Endothelial cell of umbilical vein (primary cell): ENCODE results near the gene FSTL3. TPM values are rescaled to one million over a fixed set of nuclear protein-coding genes. Genes with fewer than 3 reads are reported as not detected.

Experiments
- BruUV-seq: library from RNA; stranded (reverse); fragments of 400-500 nt; replicated peaks from 2 replicates; lab custom pipeline; 2021; lab: Mats Ljungman, UMichigan
- CTCF ChIA-PET: fragments of 300-600, 350-600 bp; sonication (Branson Sonifier 250); formaldehyde crosslinking; loops from one replicate; lab custom pipeline; 2021; ENCODE audit warnings: antibody characterized with exemption, inconsistent platforms; lab: Charles Lee
- POLR2A ChIA-PET: fragments of 300-600, 350-600 bp; sonication (Branson Sonifier 250); formaldehyde crosslinking; loops from one replicate; lab custom pipeline; 2021; ENCODE audit warnings: antibody characterized with exemption, inconsistent platforms; lab: Charles Lee
- DNase-seq: peaks from one replicate; pipeline ENCODE4 v3.0.0-alpha.2; 2011; ENCODE audit warnings: low read depth, low spot score
- FAIRE-seq: peaks from 2 replicates; lab custom pipeline; 2011; peaks lifted over from hg19 to GRCh38; lab: Jason Lieb, UNC
- H2AFZ ChIP-seq: 2 replicates; pipeline ENCODE4 v1.6.0; 2012; ENCODE audit warnings: low read depth, low read length, control low read depth, inconsistent platforms
- H3K27ac ChIP-seq: 2 replicates; pipeline ENCODE4 v1.5.1; 2011; ENCODE audit warnings: low read depth, mild to moderate bottlenecking, control low read depth, low read length, moderate library complexity; ENCODE audit not compliant: insufficient read depth
- H3K27me3 ChIP-seq, 2 experiments: 2 replicates each; pipeline versions ENCODE4 v1.6.0 to v1.6.1; 2011; ENCODE audit warnings: low read length in 2 of 2, mixed read lengths in 1 of 2; ENCODE audit not compliant: control insufficient read depth in 2 of 2, insufficient read depth in 2 of 2
- H3K36me3 ChIP-seq, 2 experiments: 2 replicates in 1 of 2; 3 replicates in 1 of 2; pipeline ENCODE4 v1.5.1; 2011; ENCODE audit warnings: low read length in 2 of 2, mild to moderate bottlenecking in 1 of 2, moderate library complexity in 1 of 2; ENCODE audit not compliant: control insufficient read depth in 2 of 2, insufficient read depth in 2 of 2; ENCODE audit errors: extremely low read depth in 1 of 2
- H3K4me1 ChIP-seq: 3 replicates; pipeline ENCODE4 v1.5.1; 2011; ENCODE audit warnings: mild to moderate bottlenecking, low read length; ENCODE audit not compliant: control insufficient read depth, insufficient read depth; ENCODE audit errors: extremely low read depth
- H3K4me2 ChIP-seq: 2 replicates; pipeline ENCODE4 v1.6.1; 2011; ENCODE audit warnings: low read length, control low read depth, mixed read lengths; ENCODE audit not compliant: insufficient read depth
- H3K4me3 ChIP-seq, 3 experiments: fragments of 200-600 bp in 1 of 3; sonication (generic), shearing (Covaris generic) in 1 of 3; replicated peaks in 1 of 3; 2 replicates each; pipeline ENCODE4 v1.5.1; 2011 to 2016; ENCODE audit warnings: control low read depth in 3 of 3, low read length in 3 of 3, mild to moderate bottlenecking in 2 of 3, inconsistent platforms in 1 of 3, low read depth in 1 of 3, moderate library complexity in 1 of 3; ENCODE audit not compliant: insufficient read depth in 1 of 3
- H3K79me2 ChIP-seq: 2 replicates; pipeline ENCODE4 v1.6.0; 2012; ENCODE audit warnings: low read length, inconsistent platforms; ENCODE audit not compliant: control insufficient read depth, insufficient read depth
- H3K9ac ChIP-seq: replicated peaks from 2 replicates; pipeline ENCODE3; 2011; ENCODE audit warnings: low read length, control low read depth; ENCODE audit not compliant: insufficient read depth; ENCODE audit errors: extremely low read depth
- H3K9me1 ChIP-seq: replicated peaks from 3 replicates; pipeline ENCODE4 v1.6.0; 2011; ENCODE audit warnings: mild to moderate bottlenecking, low read length; ENCODE audit not compliant: control insufficient read depth, insufficient read depth; ENCODE audit errors: extremely low read depth
- H3K9me3 ChIP-seq: replicated peaks from 2 replicates; pipeline ENCODE4 v1.5.1; 2012; ENCODE audit warnings: low read length, inconsistent platforms; ENCODE audit not compliant: control insufficient read depth, insufficient read depth
- H4K20me1 ChIP-seq: replicated peaks from 2 replicates; pipeline ENCODE3; 2011; ENCODE audit warnings: mild to moderate bottlenecking, low read length; ENCODE audit not compliant: control insufficient read depth, insufficient read depth; ENCODE audit errors: extremely low read depth
- EZH2 ChIP-seq: IDR thresholded peaks from 2 replicates; pipeline ENCODE4 v1.6.1; 2012; ENCODE audit warnings: borderline replicate concordance, low read depth, mild to moderate bottlenecking, moderate library complexity, low read length, inconsistent platforms; ENCODE audit not compliant: severe bottlenecking
- FOS ChIP-seq: IDR thresholded peaks from 2 replicates; pipeline ENCODE4 v1.6.1; 2011; ENCODE audit warnings: mild to moderate bottlenecking, low read length, moderate library complexity, borderline replicate concordance; ENCODE audit not compliant: insufficient read depth
- JUN ChIP-seq: IDR thresholded peaks from 2 replicates; pipeline ENCODE4 v1.6.1; 2011; ENCODE audit warnings: borderline replicate concordance, low read depth; ENCODE audit not compliant: insufficient read length, insufficient read depth
- MYC ChIP-seq: IDR thresholded peaks from one replicate; pipeline ENCODE4 v1.6.1; 2011; ENCODE audit warnings: mild to moderate bottlenecking, low read depth, low read length
- POLR2A ChIP-seq: IDR thresholded peaks from 2 replicates; pipeline ENCODE4 v1.6.1; 2012; ENCODE audit warnings: low read depth, mild to moderate bottlenecking, control low read depth, low read length
- dilution Hi-C: fragments of 300-500 bp; cut with MboI; formaldehyde crosslinking; loops from one replicate; pipeline ENCODE4 v1.15.0; 2019; ENCODE audit warnings: low sequenced_read_pairs; ENCODE audit not compliant: extremely low pct_ligation_motif_present
- intact Hi-C: fragments of 100-400 bp; cut with micrococcal nuclease; formaldehyde crosslinking; loops from one replicate; pipeline ENCODE4 v1.10.0; 2022
- polyA plus RNA-seq, 4 experiments: library from polyadenylated mRNA; depleted of rRNA in 3 of 4; stranded (reverse) in 3 of 4; unstranded in 1 of 4; fragments of >200 nt; gene quantifications; 2 replicates each; pipeline versions ENCODE4 v1.2.1 to v1.2.3, GENCODE V29; 2011 to 2012; ENCODE audit warnings: missing spikeins in 1 of 4
- total RNA-seq: library from RNA; stranded (reverse); gene quantifications from 2 replicates; pipeline ENCODE4 v1.2.3, GENCODE V29; 2021

The FSTL3 gene
- total and polyA plus RNA-seq, 2 donors (not counting 3 experiments of a cell fraction or from before 2014, with no cell fraction given), result 19.9 to 45.2 TPM

DNA sequence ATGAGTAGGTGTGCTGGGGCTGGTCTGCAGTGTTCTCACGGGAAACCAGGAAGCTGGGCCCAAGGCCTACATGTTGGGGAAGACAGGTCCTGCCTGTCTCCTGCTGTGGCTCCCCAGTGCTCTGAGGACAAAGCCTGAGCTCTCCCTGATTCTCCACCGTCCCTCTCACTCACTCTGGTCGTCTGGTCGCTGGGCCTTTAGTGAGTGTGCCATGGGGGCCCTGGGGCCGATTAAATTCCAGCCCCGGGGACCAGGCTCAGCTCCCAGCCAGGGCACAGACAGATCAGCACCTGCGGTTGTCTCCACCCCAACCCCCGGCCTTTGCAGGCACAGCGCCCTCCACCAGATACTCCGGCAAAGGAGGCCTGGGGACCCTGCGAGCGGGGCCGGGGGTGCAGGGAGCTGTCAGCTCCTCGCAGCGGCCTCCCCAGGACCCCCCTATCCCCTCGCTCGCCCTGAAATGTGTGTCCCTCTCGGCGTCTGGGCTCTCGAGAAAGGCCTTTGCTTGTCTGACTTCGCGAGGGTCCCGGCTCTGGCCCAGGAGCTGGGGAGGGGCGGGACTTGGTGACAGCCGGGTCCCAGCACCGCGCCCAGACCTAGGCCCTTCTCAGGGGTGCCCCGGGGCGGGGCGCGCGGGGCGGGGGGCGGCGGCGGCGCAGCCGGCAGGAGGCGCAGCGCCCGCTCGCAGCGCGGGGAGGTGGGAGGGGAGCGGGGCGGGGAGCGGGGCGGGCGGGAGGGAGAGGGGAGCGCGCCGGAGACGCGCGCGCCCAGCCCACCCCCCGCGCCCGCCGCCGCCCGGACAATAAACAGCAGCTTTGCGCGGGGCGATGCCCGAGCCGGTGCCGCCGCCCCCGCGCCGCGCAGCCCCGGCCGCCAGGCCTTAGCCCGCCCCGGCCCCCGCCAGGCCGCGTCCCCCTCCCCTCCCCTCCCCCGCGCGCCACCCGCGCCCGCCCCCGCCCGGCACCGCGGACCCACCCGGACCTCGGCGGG lies 32.3 kb downstream of the FSTL3 start, which contains the start of gene PALM:
TSS of gene PALM (plus strand) at position 782 of the 990 bp plus-strand sequence. CDS start 212 bp downstream, outside the sequence.
- dilution Hi-C loops (no loop called here), intact Hi-C loops (no loop called here)
- Histone ChIP-seq H3K79me2 (no peaks in the 10 kb centered on the region), H3K9me1 (no peaks in the 10 kb centered on the region), H3K27me3 (peaks cover 0 to 3% of the 10 kb centered on the region in 2 experiments), H4K20me1 (no peaks in the 10 kb centered on the region), H3K9me3 (no peaks in the 10 kb centered on the region), H3K36me3 (no peaks in the 10 kb centered on the region), H3K4me3 (peak within 1 kb of the TSS; percentile 25 to 43 (median 36)), H3K4me2 (peak within 1 kb of the TSS; percentile 55), H3K9ac (no peak within 1 kb of the TSS), H3K4me1 (peaks cover 3% of the 10 kb centered on the region), H3K27ac (no peak within 1 kb of the TSS), H2AFZ (peak within 1 kb of the TSS; percentile 18)
- DNase-seq, result no peak
- TF ChIP-seq POLR2A, result no peak
- TF ChIP-seq MYC, result no peak
- TF ChIP-seq FOS, result no peak
- ChIA-PET CTCF (interaction anchor here (0.9 to 2.3 kb wide), 5 partner anchors 15 to 33 kb away, joined by 3 to 18 read pairs (median 3); no protein-coding TSS in a partner anchor), POLR2A (no interaction called here)
- BruUV-seq, result no TSS peak
- FAIRE-seq, result no peak

DNA sequence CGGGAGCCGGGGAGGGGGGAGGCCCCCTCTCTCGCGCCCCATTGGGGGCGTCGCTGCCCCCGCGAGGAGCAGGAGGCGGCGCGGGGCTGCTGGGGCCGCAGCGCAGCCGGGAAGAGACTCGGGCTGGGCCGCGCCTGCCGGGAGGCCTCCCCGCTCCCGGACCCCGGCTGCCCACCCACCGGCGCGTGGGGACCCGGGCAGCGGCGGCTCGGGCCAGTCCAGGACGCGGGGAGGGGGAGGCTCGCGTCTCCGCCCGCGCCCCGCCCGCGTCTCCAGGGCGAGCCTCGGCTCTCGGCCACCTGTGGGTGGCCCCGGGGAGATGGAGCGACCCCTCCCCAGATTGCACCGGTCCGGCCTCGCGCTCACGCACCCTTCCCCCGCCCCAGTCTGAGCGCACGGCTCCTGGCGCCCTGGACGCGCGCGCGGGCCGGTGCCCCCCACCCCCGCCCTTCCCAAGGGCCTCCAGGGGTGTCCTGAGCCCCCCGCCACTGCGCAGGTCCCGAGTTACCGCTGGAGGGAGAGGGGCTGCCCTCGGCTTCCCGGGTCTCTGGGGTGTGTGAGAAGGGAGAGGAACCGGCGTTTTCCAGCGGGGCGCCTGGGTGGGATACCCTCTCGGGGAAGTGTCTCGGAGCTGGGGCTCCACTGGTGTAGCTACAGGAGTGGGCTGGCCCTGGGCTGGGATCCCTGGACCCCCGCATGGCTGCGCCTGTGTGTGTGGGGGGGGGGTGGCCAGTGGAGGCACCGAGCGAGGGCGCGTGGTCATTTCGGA lies 33.2 kb downstream of the FSTL3 start:
- Histone ChIP-seq H3K27ac (no peak overlapping the region), H3K4me1 (peaks cover 3% of the 10 kb centered on the region), H3K4me3 (peak overlapping the region; percentile 25 to 43 (median 36)), H4K20me1 (no peaks in the 10 kb centered on the region), H2AFZ (peak overlapping the region; percentile 18), H3K4me2 (peak overlapping the region; percentile 55), H3K9ac (no peak overlapping the region), H3K36me3 (no peaks in the 10 kb centered on the region), H3K9me1 (no peaks in the 10 kb centered on the region), H3K79me2 (no peaks in the 10 kb centered on the region), H3K9me3 (no peaks in the 10 kb centered on the region), H3K27me3 (no peaks in the 10 kb centered on the region)
- DNase-seq, result no peak
- ChIA-PET CTCF (interaction anchor here (0.5 to 2.3 kb wide), 3 partner anchors 19 to 60 kb away, joined by 3 to 18 read pairs (median 3); no protein-coding TSS in a partner anchor), POLR2A (no interaction called here)
- no peak for FAIRE-seq
- no peak for TF ChIP-seq JUN
- TF ChIP-seq EZH2, result peak; percentile 46
- no TSS peak for BruUV-seq
- dilution Hi-C loops, result no loop called here
- intact Hi-C loops, result no loop called here
